Endodermal cell (in vitro differentiated cells): Measurements from ENCODE around the gene CD151. TPM values are rescaled to one million over a fixed set of nuclear protein-coding genes. Genes with fewer than 3 reads are reported as not detected.

ENCODE experiments used
- DNase-seq: peaks from one replicate; pipeline ENCODE4 v3.0.0-alpha.2; 2017
- H3K27ac ChIP-seq: 2 replicates; pipeline ENCODE4 v1.5.1; 2013; ENCODE audit warnings: mild to moderate bottlenecking, low read depth, low read length, moderate library complexity
- H3K27me3 ChIP-seq: 2 replicates; pipeline ENCODE4 v1.6.1; 2013; ENCODE audit warnings: mild to moderate bottlenecking, low read length, moderate library complexity; ENCODE audit not compliant: insufficient read depth, control insufficient read depth, poor library complexity, severe bottlenecking
- H3K36me3 ChIP-seq: 2 replicates; pipeline ENCODE4 v1.7.0; 2013; ENCODE audit warnings: mild to moderate bottlenecking, low read length, moderate library complexity; ENCODE audit not compliant: control insufficient read depth, insufficient read depth
- H3K4me1 ChIP-seq: one replicate; pipeline ENCODE4 v1.7.0; 2013; ENCODE audit warnings: low read length; ENCODE audit not compliant: control insufficient read depth, insufficient read depth
- H3K4me3 ChIP-seq: 2 replicates; pipeline ENCODE4 v1.5.1; 2013; ENCODE audit warnings: mild to moderate bottlenecking, low read length, moderate library complexity
- H3K9ac ChIP-seq: 2 replicates; pipeline ENCODE4 v1.6.1; 2013; ENCODE audit warnings: mild to moderate bottlenecking, low read length, moderate library complexity; ENCODE audit not compliant: poor library complexity, severe bottlenecking; ENCODE audit errors: extremely low read depth
- H3K9me3 ChIP-seq: 2 replicates; pipeline ENCODE4 v1.6.1; 2013; ENCODE audit warnings: mild to moderate bottlenecking, low read length, moderate library complexity; ENCODE audit not compliant: control insufficient read depth
- H3K27ac Mint-ChIP-seq: 2 replicates; pipeline ENCODE4 v1.8.0; 2020; ENCODE audit warnings: mixed read lengths
- H3K27me3 Mint-ChIP-seq: 2 replicates; pipeline ENCODE4 v1.8.0; 2021; ENCODE audit warnings: mild to moderate bottlenecking, mixed read lengths; ENCODE audit not compliant: insufficient read depth
- H3K36me3 Mint-ChIP-seq: 2 replicates; pipeline ENCODE4 v1.8.0; 2020; ENCODE audit warnings: low read depth, mixed read lengths
- H3K4me1 Mint-ChIP-seq: 2 replicates; pipeline ENCODE4 v1.8.0; 2020; ENCODE audit warnings: mixed read lengths
- H3K4me3 Mint-ChIP-seq: 2 replicates; pipeline ENCODE4 v1.8.0; 2020; ENCODE audit warnings: mild to moderate bottlenecking, moderate library complexity, mixed read lengths
- H3K9me3 Mint-ChIP-seq: 2 replicates; pipeline ENCODE4 v1.8.0; 2020; ENCODE audit warnings: mild to moderate bottlenecking, mixed read lengths
- CTCF ChIP-seq: fragments of 200-600 bp; sonication (generic); conservative IDR thresholded peaks from 2 replicates; pipeline ENCODE4 v1.5.0; 2021; ENCODE audit warnings: antibody characterized with exemption, mild to moderate bottlenecking
- WGBS, 2 experiments: methylation state at CpG; one replicate each; pipeline versions ENCODE4 v1.1.5 to v1.1.7; 2013; ENCODE audit warnings: missing lambda C conversion rate in 2 of 2, mixed read lengths in 1 of 2; ENCODE audit not compliant: insufficient coverage in 1 of 2, insufficient read length in 1 of 2; 5-methylcytosine and 5-hydroxymethylcytosine counted together
- total RNA-seq, 2 donors: library from RNA; stranded (reverse); fragmentation: NEBNext Ultra II Directional in 1 of 2; extraction: Animal tissue kit (Norgen Biotek cat#: 25700) in 1 of 2; gene quantifications; 2 replicates in 1 of 2; 3 replicates in 1 of 2; pipeline ENCODE4 v1.2.1, GENCODE V29; 2021

CD151 gene
- total RNA-seq, 2 donors from 2014 or later, result 139 to 165 TPM

GRCh38 chr11:869399-870126 lies 36.8 kb downstream of the CD151 start:
- Histone ChIP-seq H3K9me3 (no peaks in the 10 kb centered on the region), H3K27me3 (no peaks in the 10 kb centered on the region), H3K4me3 (no peak overlapping the region), H3K9ac (no peak overlapping the region), H3K27ac (peak overlapping the region; percentile 24), H3K4me1 (no peaks in the 10 kb centered on the region), H3K36me3 (peaks cover 3% of the 10 kb centered on the region)
- Mint-ChIP-seq H3K36me3 (peaks cover 10% of the 10 kb centered on the region), H3K4me3 (no peak overlapping the region), H3K9me3 (no peaks in the 10 kb centered on the region), H3K27ac (no peak overlapping the region), H3K4me1 (no peaks in the 10 kb centered on the region), H3K27me3 (no peaks in the 10 kb centered on the region)
- no peak for TF ChIP-seq CTCF
- WGBS, 2 experiments, result 82 to 87% methylated on average over 17 to 25 of the region's 25 CpGs
- DNase-seq, result no peak

- Mint-ChIP-seq H3K9me3 (no peaks in the 10 kb centered on the region), H3K27me3 (no peaks in the 10 kb centered on the region), H3K4me3 (no peak overlapping the region), H3K27ac (no peak overlapping the region), H3K4me1 (no peaks in the 10 kb centered on the region), H3K36me3 (peaks cover 12% of the 10 kb centered on the region)
- H3K9me3 ChIP-seq, result no peaks in the 10 kb centered on the region
- no peaks in the 10 kb centered on the region for H3K4me1 ChIP-seq
- 62 to 76% methylated on average over 8 of the region's 8 CpGs for WGBS, 2 experiments
- H3K36me3 ChIP-seq, result peaks cover 4% of the 10 kb centered on the region
- no peak overlapping the region for H3K9ac ChIP-seq
- DNase-seq, result no peak
- no peak overlapping the region for H3K4me3 ChIP-seq
- peak; percentile 62 for TF ChIP-seq CTCF
- no peaks in the 10 kb centered on the region for H3K27me3 ChIP-seq
- H3K27ac ChIP-seq, result no peak overlapping the region
Observed at GRCh38 chr11:870127-870413, 37.3 kb downstream of the CD151 start.

- H3K36me3 Mint-ChIP-seq, result peaks cover 16% of the 10 kb centered on the region
- Histone ChIP-seq H3K9ac (no peak overlapping the region), H3K9me3 (no peaks in the 10 kb centered on the region), H3K36me3 (peaks cover 4% of the 10 kb centered on the region), H3K27ac (no peak overlapping the region), H3K4me3 (no peak overlapping the region), H3K4me1 (no peaks in the 10 kb centered on the region), H3K27me3 (no peaks in the 10 kb centered on the region)
- 87 to 91% methylated on average over 7 to 8 of the region's 8 CpGs for WGBS, 2 experiments
- H3K27me3 Mint-ChIP-seq, result no peaks in the 10 kb centered on the region
- H3K27ac Mint-ChIP-seq, result no peak overlapping the region
- no peaks in the 10 kb centered on the region for H3K9me3 Mint-ChIP-seq
- no peaks in the 10 kb centered on the region for H3K4me1 Mint-ChIP-seq
- H3K4me3 Mint-ChIP-seq, result no peak overlapping the region
- no peak for DNase-seq
- no peak for TF ChIP-seq CTCF
Observed at GRCh38 chr11:870418-870817, 37.7 kb downstream of the CD151 start.
